ENCODE data around the gene ADIPOR2. TPM values are rescaled to one million over a fixed set of nuclear protein-coding genes. Genes with fewer than 3 reads are reported as not detected.

ADIPOR2 gene, protein sequence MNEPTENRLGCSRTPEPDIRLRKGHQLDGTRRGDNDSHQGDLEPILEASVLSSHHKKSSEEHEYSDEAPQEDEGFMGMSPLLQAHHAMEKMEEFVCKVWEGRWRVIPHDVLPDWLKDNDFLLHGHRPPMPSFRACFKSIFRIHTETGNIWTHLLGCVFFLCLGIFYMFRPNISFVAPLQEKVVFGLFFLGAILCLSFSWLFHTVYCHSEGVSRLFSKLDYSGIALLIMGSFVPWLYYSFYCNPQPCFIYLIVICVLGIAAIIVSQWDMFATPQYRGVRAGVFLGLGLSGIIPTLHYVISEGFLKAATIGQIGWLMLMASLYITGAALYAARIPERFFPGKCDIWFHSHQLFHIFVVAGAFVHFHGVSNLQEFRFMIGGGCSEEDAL
- total RNA-seq: 22.7 and 28.7 TPM in 2 replicates

DNA sequence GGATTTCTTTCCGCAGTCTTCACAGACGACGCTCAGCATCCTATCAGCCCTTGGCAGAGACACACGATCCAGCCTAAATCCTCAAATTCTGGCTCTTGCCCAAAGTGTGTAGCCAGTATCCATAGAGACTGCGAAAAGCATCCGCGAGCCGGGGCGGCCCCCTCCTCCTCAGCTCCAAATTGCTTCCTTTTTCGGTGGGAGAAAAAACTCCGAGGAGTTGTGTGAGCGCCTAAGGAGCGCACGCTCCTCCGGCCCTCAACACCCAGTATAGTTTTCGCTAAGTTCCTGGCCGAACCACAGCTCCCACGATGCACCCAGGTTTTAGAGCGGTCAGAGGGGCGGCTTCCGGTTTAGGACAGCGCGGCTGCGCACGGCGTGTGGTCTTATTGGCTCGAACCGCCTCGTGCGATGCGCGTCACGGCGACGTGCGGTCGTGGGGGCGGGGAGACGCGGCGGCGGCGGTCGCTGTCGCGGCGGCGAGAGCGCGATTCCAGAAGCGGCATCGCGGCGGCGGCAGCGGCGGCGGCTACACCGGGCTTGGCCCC is at the start of gene ADIPOR2:
Gene ADIPOR2, plus strand, starts transcription at position 493 of the 545 bp plus-strand sequence. CDS start 63,274 bp downstream, outside the sequence.
- Histone ChIP-seq H3K36me3 (ENCODE audit: control insufficient read depth, insufficient read depth, low read length) (no peaks in the 10 kb centered on the region), H3K4me3 (ENCODE audit: low read depth, low read length) (peak within 1 kb of the TSS; percentile 97), H3K27me3 (ENCODE audit: control insufficient read depth, insufficient read depth, low read length) (no peaks in the 10 kb centered on the region)
- TF ChIP-seq, protein P1, sequence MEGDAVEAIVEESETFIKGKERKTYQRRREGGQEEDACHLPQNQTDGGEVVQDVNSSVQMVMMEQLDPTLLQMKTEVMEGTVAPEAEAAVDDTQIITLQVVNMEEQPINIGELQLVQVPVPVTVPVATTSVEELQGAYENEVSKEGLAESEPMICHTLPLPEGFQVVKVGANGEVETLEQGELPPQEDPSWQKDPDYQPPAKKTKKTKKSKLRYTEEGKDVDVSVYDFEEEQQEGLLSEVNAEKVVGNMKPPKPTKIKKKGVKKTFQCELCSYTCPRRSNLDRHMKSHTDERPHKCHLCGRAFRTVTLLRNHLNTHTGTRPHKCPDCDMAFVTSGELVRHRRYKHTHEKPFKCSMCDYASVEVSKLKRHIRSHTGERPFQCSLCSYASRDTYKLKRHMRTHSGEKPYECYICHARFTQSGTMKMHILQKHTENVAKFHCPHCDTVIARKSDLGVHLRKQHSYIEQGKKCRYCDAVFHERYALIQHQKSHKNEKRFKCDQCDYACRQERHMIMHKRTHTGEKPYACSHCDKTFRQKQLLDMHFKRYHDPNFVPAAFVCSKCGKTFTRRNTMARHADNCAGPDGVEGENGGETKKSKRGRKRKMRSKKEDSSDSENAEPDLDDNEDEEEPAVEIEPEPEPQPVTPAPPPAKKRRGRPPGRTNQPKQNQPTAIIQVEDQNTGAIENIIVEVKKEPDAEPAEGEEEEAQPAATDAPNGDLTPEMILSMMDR (IDR thresholded peaks at IDR 0.05; ENCODE audit: insufficient read depth, low read length, poor library complexity, severe bottlenecking): no peak
- peak; percentile 87 for DNase-seq (ENCODE audit: low read depth)

DNA sequence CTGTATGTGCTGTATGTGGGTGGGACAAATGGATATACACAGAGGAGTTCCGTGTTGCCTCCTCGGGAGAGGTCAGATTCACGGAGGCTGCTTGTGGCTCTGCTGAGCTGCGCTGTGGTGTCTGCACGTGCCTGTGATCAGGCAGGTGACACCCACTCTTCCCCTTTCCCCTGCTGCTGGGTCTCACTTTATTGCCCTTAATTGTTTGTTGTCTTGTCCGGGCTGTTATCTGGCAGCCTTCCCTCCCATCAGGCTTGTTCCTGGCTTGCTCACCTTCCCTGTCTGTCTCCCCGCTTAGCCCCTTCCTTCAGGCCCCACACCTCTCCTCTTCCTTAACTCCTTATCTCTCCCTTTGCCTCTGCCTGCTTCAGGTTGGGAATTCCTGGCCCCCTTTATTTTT is 48.4 kb upstream of the ADIPOR2 start:
- no peak for DNase-seq (ENCODE audit: low read depth)
- TF ChIP-seq, protein P1 (IDR thresholded peaks at IDR 0.05; ENCODE audit: insufficient read depth, low read length, poor library complexity, severe bottlenecking): no peak
- no peaks in the 10 kb centered on the region for H3K36me3 ChIP-seq (ENCODE audit: control insufficient read depth, insufficient read depth, low read length)
- H3K27me3 ChIP-seq (ENCODE audit: control insufficient read depth, insufficient read depth, low read length): no peaks in the 10 kb centered on the region
- no peak overlapping the region for H3K4me3 ChIP-seq (ENCODE audit: low read depth, low read length)

- Histone ChIP-seq H3K27me3 (ENCODE audit: control insufficient read depth, insufficient read depth, low read length) (no peaks in the 10 kb centered on the region), H3K4me3 (ENCODE audit: low read depth, low read length) (no peak overlapping the region), H3K36me3 (ENCODE audit: control insufficient read depth, insufficient read depth, low read length) (no peaks in the 10 kb centered on the region)
- DNase-seq (ENCODE audit: low read depth): no peak
- TF ChIP-seq, protein P1 (IDR thresholded peaks at IDR 0.05; ENCODE audit: insufficient read depth, low read length, poor library complexity, severe bottlenecking): no peak
Observed at GRCh38 chr12:1643043-1643442, 47.8 kb upstream of the ADIPOR2 start.

DNA sequence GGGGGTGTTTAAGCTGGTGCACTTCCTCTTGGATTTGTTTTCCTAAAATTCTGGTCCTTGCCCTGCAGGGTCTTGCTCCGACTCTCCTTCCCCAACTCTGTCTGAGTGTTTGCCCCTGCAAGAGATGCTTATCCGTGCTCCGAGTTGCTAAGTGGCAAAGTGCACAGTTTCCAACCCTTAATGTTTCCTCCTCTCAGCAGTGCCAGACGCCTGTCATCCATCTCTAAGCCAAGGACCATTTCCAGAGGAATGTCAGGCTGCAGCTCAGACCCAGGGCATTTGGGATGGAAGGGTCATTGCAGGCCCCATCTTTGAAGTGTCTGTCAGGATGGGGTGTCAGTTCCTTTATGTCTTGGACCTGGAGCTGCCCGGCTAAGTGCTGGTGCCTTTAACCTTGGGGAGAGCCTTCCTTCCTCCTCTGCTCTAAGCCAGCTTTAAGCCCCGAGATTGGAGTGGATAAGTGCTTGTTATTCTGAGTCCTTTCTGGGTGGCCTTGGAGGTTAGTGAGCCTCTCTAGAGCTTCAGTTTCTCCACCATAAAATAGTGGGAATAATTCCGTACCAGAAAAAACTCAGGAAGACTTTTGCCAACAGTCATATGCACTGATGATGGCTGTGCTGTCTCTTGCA is 46.9 kb upstream of the ADIPOR2 start:
- DNase-seq (ENCODE audit: low read depth): no peak
- no peak overlapping the region for H3K4me3 ChIP-seq (ENCODE audit: low read depth, low read length)
- TF ChIP-seq, protein P1 (IDR thresholded peaks at IDR 0.05; ENCODE audit: insufficient read depth, low read length, poor library complexity, severe bottlenecking): no peak
- no peaks in the 10 kb centered on the region for H3K36me3 ChIP-seq (ENCODE audit: control insufficient read depth, insufficient read depth, low read length)
- H3K27me3 ChIP-seq (ENCODE audit: control insufficient read depth, insufficient read depth, low read length): no peaks in the 10 kb centered on the region

DNA sequence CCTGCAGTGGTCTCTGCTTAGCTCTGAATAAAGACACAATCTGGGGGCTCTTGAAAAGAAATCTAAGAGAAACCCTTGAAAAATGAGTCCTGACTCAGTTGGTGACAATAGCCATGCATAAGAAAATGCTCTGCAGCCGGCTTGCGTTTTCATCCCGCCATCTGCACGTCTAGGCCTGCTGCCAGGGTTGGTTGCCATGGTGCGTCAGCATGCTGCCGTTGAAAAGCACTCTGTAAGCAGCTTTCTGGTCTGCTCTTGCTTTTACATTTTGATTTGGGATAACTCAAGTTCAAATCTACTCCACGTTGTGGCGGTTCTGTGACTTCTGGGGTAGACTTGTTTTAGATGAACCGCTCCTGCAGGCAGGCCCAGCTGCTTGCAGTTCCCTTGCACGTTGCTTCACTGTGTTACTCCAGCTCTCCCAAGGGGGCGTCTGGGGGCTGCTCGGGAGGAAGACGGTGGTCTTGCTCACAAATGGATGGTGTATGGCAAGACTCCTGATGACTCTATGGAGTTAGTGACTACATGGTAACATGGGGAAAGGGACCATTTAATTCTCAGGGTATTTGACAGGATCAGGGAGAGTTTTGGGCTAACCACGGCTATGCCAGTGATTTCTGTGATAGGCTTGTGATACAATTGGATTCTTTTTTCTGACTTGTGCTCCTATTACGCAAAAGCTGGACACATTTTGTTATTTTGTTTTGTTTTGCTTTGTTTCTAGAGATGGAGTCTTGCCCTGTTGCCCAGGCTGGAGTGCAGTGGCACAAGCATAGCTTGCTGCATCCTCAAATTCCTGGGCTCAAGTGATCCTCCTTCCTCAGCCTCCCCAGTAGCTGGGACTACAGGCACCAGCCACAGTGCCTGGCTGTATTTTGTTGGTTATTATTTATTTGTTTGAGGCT is 46.1 kb upstream of the ADIPOR2 start:
- H3K36me3 ChIP-seq (ENCODE audit: control insufficient read depth, insufficient read depth, low read length): no peaks in the 10 kb centered on the region
- no peaks in the 10 kb centered on the region for H3K27me3 ChIP-seq (ENCODE audit: control insufficient read depth, insufficient read depth, low read length)
- TF ChIP-seq, protein P1 (IDR thresholded peaks at IDR 0.05; ENCODE audit: insufficient read depth, low read length, poor library complexity, severe bottlenecking): no peak
- DNase-seq (ENCODE audit: low read depth): no peak
- no peak overlapping the region for H3K4me3 ChIP-seq (ENCODE audit: low read depth, low read length)
